Embryonic facial prominence (tissue), 1 donor: ENCODE results near the gene ADARB2.
"Not testable (repeated sequence)": the region's sequence is repeated elsewhere in the genome, so short reads cannot be mapped to it uniquely, and the experiment has no call there.

Source experiments
- DNase-seq: peaks from one replicate; pipeline ENCODE4 v3.0.0-alpha.2; 2016; ENCODE audit errors: extremely low spot score

Gene ADARB2

DNA sequence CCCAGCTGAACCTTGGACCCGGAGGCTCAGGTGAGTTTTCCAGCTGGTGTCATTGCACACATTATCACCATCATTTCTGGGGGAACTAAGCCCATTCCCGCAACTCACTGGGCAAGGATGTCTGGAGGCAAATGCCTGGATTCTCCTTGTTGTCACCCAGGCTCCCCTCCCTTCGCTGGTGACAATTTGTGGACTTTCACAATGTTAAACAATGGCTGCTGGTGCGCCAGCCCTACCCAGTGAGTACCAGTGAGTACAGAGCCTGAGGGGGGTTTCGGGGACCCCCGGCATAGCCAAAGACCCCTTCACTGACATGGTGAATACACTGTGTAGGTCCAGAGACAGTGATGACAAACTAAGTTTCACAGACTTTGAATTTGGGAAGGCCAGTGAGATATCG is 189.2 kb downstream of the ADARB2 start:
- no peak for DNase-seq

DNA sequence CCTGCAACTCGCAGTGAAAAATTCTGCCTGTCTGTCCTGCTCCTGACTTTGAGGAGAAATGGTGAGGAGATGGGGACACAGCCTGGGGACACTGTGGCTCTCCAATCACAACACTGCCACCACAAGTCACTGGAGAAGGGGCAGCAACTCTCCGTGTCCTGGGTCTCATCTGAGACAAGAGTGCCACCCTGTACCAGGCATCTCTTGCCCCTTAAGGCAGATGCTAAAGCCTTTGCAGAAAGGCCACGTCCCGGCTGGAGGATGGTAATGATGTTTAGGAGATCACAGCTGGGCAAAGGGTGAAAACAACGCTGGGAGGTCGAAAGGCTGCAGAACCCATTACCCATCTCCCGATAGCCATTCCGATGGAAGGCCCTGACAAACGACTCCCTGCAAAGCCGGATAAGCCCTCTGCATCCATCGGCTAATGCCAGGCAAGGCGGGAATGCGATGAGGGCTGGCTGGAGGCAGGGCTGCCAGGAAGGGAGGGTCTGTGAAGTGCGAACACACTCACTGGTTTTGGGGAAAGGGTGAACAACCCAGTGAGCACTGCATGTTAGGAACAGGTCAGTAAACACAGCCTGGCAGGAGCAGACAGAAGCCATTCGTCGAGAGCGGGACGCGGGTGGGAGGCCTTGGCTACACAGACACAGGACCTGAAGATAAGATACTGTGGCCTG is 190.8 kb downstream of the ADARB2 start:
- DNase-seq: no peak

DNA sequence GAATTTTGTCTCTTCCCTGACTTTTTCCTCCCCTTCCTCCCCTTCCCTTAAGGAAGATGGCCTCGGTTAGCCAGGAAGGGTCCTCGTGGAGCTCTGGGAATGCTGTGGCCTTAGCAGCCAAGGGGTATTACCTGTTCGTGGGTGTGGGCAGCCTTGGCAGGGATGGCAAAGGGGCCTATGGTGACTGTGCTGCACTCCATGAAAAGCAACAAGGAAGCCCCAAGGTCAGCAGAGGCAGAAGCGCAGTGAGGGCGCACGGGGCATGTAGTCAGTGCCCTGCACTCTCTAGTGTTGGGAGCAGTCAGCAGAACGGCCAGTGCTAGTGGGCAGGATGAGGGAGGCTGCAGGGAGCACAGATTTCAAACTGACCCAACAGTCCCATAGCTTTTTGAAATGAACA is 191.8 kb downstream of the ADARB2 start:
- no peak for DNase-seq

DNA sequence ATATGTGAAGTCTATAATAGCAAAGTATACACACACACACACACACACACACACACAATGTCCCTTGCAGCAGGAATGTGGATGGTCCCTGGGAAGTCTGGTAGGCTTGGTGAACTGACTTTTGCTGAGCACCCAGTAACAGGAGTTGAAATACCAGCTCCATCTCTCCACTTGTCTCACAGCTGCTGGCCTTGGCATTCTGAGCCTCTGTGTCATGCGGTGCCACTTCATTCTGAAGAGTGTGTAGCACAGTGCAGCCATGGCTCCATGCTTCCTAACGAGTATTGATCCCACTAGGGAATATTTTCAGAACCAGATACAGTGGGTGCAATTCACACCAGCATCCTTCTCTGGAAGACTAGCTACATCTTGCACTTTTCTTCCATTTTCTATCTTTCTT is 192.4 kb downstream of the ADARB2 start:
- DNase-seq: no peak

DNA sequence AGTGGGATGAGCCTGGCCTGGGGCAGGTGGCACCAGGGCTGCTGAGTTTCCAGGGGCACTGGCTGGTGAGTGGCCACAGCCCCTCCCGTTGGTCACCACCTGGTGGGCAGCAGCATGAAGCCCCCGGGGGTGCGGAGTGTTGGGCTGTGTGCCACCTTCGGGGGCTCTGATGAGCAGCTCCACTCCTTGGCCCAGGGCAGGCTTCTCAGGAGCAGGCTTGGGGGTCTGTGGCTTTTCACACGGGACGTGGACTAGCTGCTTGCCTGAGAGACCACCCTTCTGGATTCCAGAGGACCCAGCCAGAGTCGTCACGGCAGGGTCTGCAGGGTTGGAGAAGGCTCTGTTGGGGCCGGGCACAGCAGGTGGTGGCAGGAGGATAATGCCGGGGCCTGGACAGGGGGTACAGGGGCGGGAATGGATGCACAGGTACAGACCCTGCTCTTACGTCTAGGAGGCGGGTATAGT is 193.1 kb downstream of the ADARB2 start:
- no peak for DNase-seq

DNA sequence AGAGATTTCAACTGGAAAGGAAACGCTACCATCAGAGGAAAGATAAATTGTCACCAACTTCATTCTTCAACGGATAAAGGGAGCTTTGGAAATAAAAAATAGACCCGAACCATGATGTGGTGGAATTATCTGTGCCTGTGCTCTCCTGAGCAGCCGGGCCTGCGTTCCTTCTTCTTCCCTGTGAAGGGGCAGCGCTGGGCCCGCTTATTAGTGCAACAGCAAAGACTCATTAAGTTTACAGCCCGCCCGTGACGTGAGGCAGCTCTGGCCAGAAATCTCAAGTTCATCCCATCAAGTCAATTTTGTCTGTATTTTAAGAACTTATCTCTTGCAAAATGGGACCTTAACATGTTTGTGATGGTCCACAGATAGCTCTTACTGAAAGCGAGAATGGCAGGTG is 193.7 kb downstream of the ADARB2 start:
- no peak for DNase-seq

DNA sequence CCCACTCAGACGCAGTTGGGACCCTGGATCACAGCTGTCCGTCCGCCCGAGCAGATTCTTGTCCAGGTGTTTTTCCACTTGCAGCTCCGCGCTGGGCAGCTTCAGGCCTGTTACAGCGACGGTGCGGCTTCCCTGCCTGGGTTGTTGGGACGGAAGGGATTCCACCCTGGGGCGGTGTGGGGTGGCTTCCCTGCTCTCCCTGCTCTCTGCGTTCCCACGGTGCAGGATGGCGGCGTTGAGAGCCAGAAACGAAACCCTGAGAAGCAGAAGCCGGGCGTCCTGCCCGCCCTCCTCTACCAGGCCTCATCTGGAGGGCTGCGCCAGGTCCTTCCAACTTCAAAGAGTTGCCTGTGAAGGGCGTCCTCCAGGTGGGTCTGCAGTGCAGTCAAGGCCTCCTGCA is 194.4 kb downstream of the ADARB2 start:
- no peak for DNase-seq

DNA sequence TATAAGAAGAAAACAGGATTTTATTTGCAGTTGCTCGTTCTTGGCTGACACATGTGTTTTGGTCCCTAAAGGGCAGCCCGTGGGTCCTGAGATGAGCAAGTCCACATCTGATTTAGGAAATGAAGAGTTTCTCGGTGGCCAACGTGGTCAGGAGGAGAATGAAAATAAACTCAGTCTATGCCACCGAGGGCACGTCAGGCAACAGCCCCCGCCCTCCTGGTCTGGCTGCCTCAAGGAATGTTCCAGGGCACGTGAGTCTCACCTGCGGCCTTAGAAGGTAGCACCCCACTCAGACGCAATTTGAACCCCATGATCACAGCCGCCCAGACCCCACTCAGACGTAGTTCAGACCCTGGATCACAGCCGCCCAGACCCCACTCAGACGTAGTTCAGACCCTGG is 197.2 kb downstream of the ADARB2 start:
- DNase-seq: no peak

DNA sequence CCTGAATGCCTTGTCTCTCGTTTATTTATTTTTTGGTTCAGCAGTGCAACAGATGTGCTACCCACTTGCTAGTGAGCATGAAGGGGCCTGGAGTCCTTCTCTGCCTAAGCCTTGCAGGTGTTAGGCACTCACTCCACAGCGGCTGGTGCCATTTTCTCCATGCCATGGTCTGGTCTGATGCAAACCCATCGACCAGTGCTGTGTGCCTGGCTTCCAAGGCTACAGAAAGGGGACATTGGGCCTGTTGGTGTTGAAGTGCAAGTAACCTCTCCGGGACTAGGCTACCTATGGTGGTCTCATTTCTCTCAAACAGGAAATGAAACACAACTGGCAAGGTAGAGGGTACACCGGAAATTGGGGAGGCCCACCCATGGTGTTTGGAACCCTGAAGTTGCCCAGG is 198.1 kb downstream of the ADARB2 start:
- no peak for DNase-seq

DNA sequence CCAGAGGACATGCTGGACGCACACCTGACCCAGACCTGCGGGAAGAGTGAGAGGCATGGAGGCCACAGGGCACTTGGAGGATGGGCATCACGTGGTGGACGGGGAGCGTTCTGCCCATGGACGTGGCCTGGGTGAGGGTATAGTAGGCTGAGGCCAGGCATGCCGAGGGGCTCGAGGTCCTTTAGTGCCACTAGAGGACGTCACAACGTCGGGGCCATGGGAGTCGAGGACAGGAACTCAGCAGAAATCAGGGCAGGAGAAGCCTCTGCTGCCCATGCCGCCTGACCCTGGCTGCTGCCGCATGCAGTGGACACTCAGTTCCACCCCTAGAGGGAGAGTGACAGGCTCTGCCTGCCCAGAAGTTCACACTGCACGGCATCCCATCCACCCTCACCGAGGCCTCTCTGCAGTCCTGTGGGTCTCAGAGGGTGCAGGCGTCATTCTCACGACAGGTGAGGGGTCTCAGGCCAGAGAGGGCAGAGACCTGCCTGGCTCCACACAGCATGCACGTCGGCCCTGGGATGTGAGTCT is 198.7 kb downstream of the ADARB2 start:
- no peak for DNase-seq

DNA sequence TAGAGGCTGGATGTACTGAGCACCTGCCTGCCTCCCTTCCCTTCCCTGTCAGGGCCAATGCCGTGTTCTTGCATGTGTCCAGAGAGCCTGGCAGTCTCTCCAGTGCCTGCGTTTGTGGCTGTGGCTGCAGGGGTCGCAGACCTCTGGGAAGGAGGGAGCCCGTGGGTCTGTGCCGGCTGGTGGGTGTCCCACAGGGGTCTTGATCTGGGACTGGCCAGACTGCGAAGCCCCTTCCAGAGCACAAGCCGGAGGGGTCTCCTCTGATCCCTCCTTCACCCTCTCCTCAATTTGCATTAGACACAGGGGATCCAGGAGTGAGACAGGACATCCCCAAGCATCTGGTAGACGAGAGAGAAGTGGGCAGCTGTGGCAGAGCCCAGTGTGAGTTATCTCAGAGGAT is 199.2 kb downstream of the ADARB2 start:
- DNase-seq: no peak

DNA sequence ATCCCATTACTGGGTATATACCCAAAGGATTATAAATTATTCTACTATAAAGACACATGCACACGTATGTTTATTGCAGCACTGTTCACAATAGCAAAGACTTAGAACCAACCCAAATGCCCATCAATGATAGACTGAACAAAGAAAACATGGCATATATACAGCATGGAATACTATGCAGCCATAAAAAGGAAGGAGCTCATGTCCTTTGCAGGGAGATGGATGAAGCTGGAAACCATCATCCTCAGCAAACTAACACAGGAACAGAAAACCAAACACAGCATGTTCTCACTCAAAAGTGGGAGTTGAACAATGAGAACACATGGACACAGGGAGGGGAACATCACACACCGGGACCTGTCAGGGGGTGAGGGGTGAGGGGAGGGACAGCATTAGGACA is 199.9 kb downstream of the ADARB2 start:
- not testable (repeated sequence) for DNase-seq

DNA sequence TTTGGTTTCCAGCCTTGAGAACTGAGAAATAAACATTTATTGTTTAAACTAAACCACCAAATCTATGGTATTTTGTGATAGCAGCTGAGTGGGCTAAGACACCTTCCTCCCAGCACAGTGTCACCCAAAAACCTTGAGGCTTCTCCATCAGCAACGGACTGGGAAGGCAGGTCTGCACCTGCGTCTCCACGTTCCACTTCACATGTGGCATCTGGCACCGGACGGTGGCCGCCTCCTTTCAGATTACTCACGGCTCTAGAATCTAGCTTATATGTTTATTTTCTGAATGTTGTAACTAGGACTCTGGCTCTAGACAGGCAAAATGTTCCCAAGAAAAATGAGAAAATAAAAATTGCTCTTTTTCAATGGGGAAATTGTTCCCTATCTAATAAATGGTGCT is 201.0 kb downstream of the ADARB2 start:
- DNase-seq: no peak

DNA sequence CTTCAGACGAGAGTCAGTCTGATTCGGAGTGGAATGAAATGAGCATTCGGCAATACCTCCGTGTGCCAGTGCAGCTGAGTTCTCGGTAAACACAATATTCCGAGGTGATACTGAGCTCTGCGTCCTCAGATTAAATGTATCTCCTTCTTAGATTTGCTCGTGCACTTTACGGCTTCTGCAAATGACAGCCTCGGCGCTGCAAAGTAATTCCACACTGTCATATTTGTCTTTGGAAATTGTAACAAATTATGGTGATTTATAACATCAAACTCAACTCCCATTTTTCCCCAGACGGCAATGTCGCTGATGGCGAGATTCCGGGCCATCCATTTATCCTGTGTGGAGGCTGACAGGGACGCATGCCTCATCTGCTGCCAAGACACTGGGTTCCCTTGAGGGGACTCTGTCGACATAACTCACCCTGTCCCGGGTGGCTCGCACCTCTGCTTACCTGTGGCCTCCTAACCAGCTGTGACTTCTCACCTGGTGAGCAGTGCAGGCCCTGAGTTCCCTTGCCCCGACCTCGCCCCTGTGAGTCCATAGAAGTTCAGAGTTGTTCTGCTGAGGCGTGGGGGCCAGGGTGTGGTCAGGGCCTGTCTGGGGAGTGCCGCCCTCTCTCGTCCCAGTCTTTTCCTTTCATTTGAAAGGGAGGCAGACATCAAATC is 201.9 kb downstream of the ADARB2 start:
- DNase-seq: no peak

DNA sequence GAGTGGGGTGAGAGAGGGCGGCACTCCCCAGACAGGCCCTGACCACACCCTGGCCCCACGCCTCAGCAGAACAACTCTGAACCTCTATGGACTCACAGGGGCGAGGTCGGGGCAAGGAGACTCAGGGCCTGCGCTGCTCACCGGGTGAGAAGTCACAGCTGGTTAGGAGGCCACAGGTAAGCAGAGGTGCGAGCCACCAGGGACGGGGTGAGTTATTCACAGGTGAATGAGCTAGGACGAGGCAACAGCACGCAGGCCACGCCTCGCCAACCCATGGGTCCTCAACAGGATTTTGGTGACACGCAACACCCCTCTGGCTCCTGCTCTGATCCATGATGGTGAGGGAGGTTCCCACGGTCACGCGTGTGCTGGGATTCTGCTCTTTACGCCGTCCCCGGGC is 202.5 kb downstream of the ADARB2 start:
- DNase-seq: no peak

DNA sequence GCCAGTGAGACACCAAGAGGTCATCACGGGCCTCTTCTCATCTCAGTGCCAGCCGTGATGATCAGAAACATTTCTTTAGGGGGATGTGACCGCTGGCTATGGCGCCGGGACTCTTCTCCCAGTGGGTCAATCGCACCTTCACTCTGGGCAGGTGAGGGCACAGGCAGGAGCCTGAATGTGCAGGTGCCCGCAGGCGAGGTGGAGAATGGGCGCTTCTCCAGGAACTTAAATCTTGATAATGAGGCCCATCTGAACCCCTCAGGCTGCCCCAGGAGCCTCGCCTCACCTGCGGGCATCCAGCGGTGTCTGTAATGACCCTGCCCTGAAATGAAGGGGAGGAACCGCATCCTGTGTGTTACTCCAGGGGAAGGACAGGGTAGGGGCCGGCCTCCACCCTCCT is 204.7 kb downstream of the ADARB2 start:
- DNase-seq: no peak

DNA sequence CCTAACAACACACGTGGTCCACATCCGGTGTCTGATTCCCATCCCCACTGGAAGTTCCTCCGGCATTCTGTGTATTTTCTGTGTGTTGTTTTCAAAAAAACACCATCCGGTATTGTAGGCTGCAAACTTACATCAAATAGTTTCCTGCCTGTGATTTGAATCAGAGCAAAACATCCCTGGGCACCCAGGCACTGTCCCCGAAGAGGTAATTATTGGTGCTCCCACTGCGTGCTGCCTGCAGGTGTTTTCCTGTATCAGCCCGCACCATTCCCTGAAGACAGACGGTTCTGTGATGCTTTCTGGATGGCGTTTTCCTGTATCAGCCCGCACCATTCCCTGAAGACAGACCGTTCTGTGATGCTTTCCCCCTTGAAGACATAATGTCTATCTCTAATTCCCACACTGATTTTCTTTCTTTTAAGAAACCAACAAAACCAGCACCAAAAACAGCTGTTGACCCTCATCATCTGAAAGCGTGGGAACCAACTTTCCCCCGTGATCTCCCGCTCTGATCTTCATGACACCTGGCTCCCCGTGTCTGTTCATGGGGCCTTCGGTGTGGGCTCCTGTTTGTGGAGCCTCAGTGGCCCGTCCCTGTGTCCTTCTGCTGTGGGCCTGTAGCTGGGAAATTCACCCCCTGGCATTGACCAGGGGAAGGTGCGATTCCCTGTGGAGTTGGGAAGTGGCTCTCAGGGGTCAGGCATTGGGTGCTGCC is 205.3 kb downstream of the ADARB2 start:
- DNase-seq: no peak

DNA sequence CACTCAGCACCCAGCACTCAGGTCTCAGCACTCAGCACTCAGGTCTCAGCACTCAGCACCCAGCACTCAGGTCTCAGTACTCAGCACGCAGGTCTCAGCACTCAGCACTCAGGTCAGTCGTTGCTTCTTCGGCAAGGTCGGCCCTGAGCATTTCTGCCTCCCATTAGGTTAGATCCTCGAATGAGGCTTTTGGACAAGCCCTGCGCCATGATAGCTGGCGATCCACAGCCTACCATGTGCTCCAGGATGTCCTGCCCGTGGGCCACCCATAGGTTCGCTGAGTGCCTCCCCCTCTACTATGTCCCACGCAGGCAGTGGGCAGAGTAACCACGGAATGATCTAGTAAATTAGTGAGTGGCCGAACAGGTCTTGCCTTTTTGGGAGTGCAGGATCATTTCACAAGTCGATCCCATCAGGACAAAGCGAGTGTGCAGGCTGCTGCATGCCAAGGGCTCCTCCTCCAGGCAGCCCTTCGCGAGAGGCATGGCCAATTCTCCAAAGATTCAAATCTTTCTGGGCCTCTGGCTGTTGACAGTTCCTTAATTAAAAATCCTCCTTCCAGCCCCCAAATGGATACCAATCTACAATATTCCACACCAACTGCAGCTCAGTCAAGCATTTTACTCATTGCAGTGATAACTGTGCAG is 206.3 kb downstream of the ADARB2 start:
- DNase-seq: no peak

DNA sequence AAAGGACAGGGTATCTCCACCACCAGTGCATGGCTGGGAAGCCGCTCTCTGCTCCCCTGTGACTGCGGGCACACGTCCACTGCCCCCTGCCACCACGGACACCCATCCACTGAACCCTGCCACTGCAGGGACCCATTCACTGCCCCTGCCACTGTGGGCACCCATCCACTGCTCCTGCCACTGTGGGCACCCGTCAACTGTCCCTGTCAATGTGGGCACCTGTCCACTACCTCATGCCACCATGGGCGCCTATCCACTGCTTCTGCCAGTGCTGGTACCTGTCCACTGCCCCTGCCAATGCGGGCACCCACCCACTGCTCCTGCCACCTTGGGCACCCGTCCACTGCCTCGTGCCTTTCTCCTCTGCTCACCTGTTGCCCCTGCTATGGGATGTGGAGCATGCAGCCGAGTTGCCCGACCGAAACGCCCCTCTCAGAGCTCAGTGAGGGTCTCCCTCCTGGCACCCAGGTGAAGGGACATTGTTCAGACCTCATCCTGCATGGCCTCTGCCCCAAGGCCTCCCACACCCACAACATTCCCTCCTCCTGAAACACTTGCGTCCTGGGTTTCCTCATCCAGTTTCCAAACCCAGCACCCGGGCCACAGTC is 207.4 kb downstream of the ADARB2 start:
- DNase-seq: no peak

DNA sequence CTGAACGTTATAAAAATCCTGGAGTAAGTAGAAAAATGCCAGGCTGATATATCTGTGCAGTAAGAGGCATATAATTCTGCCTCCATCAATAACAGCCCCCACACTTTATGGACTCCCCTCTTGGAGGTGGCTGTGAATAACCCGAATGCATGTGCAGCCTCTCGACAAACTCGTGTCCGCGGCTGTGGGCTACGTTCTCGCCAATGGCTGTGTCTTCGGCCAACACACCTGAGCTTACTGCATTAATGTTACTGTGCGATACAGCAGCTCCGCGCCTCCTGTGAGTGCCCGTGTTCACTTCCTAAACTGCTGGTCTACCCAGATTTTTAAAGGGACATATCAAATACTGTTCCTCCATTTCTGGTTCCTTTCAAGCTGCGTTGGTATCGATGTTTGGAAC is 209.4 kb downstream of the ADARB2 start:
- DNase-seq: no peak

DNA sequence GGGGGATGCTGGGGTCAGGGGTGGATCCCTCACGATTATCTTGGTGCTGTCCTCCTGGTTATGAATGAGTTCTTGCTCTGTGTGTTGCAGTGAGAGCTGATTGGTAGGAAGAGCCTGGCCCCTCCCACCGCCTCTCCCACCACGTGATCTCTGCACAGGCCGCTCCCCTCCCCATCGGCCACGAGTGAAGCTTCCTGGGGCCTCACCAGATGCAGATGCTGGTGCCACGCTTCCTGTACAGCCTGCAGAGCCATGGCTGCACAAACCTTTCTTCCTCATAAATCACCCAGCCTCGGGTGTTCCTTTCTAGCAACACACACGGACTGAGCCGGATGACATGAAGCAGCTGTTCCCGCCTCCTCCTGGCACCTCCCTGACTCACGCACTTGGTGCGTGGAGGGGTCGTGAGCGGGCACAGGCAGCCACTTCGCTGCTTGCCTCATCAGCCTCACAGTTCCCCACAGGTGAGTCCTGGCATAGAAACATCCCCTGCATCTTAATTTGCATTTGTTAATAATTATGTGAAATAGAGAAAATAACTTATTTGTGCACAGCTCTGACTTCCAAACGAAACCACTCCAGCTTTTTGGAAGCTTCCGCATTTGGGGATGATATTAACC is 210.8 kb downstream of the ADARB2 start:
- DNase-seq: no peak
